ENCODE results near the gene PANK4. TPM values are rescaled to one million over a fixed set of nuclear protein-coding genes. Genes with fewer than 3 reads are reported as not detected.
A peak's percentile ranks its signal among the peaks of the same experiment; 100 is the strongest.
"Not testable (repeated sequence)": the region's sequence is repeated elsewhere in the genome, so short reads cannot be mapped to it uniquely, and the experiment has no call there.

The PANK4 gene
- polyA plus RNA-seq, 1 donor: 20.7 TPM

- peaks cover 80% of the 10 kb centered on the region for H3K4me1 ChIP-seq (ENCODE audit: control insufficient read depth, insufficient read depth, low read length)
- H3K4me3 ChIP-seq (ENCODE audit: low read length): peak overlapping the region; percentile 83
- peak in 1 of 2 donors; percentile 4 for DNase-seq
- peak overlapping the region; percentile 98 for H3K27ac ChIP-seq (ENCODE audit: low read length)
- H3K9me3 ChIP-seq (ENCODE audit: control insufficient read depth, low read depth, low read length): no peaks in the 10 kb centered on the region
- WGBS (ENCODE audit: insufficient coverage, low lambda C conversion rate): no CpG with 5 or more reads among the region's 6 CpGs
- no peaks in the 10 kb centered on the region for H3K27me3 ChIP-seq (ENCODE audit: control insufficient read depth, insufficient read depth, low read length)
- H3K36me3 ChIP-seq (ENCODE audit: control insufficient read depth, insufficient read depth, low read length): peaks cover 59% of the 10 kb centered on the region
These were observed 32.5 kb upstream of the PANK4 start for GRCh38 chr1:2558861-2559260.

GRCh38 chr1:2558420-2558819 lies 32.0 kb upstream of the PANK4 start:
- Histone ChIP-seq H3K27me3 (ENCODE audit: control insufficient read depth, insufficient read depth, low read length) (no peaks in the 10 kb centered on the region), H3K9me3 (ENCODE audit: control insufficient read depth, low read depth, low read length) (no peaks in the 10 kb centered on the region), H3K36me3 (ENCODE audit: control insufficient read depth, insufficient read depth, low read length) (peaks cover 54% of the 10 kb centered on the region), H3K4me3 (ENCODE audit: low read length) (peak overlapping the region; percentile 83), H3K27ac (ENCODE audit: low read length) (peak overlapping the region; percentile 98), H3K4me1 (ENCODE audit: control insufficient read depth, insufficient read depth, low read length) (peaks cover 77% of the 10 kb centered on the region)
- DNase-seq: no peak
- WGBS (ENCODE audit: insufficient coverage, low lambda C conversion rate): no CpG with 5 or more reads among the region's 12 CpGs

- Histone ChIP-seq H3K36me3 (ENCODE audit: control insufficient read depth, insufficient read depth, low read length) (peaks cover 48% of the 10 kb centered on the region), H3K27me3 (ENCODE audit: control insufficient read depth, insufficient read depth, low read length) (no peaks in the 10 kb centered on the region), H3K27ac (ENCODE audit: low read length) (peak overlapping the region; percentile 98), H3K4me3 (ENCODE audit: low read length) (peak overlapping the region; percentile 83), H3K9me3 (ENCODE audit: control insufficient read depth, low read depth, low read length) (no peaks in the 10 kb centered on the region), H3K4me1 (ENCODE audit: control insufficient read depth, insufficient read depth, low read length) (peaks cover 70% of the 10 kb centered on the region)
- WGBS (ENCODE audit: insufficient coverage, low lambda C conversion rate): no CpG with 5 or more reads among the region's 30 CpGs
- peak in 1 of 2 donors; percentile 3 for DNase-seq
These were observed 31.3 kb upstream of the PANK4 start for GRCh38 chr1:2557482-2558400.

- H3K36me3 ChIP-seq (ENCODE audit: control insufficient read depth, insufficient read depth, low read length): peaks cover 40% of the 10 kb centered on the region
- no peaks in the 10 kb centered on the region for H3K9me3 ChIP-seq (ENCODE audit: control insufficient read depth, low read depth, low read length)
- H3K27ac ChIP-seq (ENCODE audit: low read length): peak overlapping the region; percentile 98
- no peaks in the 10 kb centered on the region for H3K27me3 ChIP-seq (ENCODE audit: control insufficient read depth, insufficient read depth, low read length)
- H3K4me3 ChIP-seq (ENCODE audit: low read length): peak overlapping the region; percentile 83
- no CpG with 5 or more reads among the region's 24 CpGs for WGBS (ENCODE audit: insufficient coverage, low lambda C conversion rate)
- H3K4me1 ChIP-seq (ENCODE audit: control insufficient read depth, insufficient read depth, low read length): peaks cover 61% of the 10 kb centered on the region
- peak; percentile 84 to 92 for DNase-seq
These were observed 30.5 kb upstream of the PANK4 start for GRCh38 chr1:2556678-2557481.

GRCh38 chr1:2556277-2556677 lies 29.9 kb upstream of the PANK4 start, which contains the start of gene TNFRSF14:
Gene TNFRSF14, plus strand, starts transcription at chr1:2556371. Its CDS starts 294 bp downstream, at chr1:2556665.
- WGBS (ENCODE audit: insufficient coverage, low lambda C conversion rate): no CpG with 5 or more reads among the region's 16 CpGs

GRCh38 chr1:2555634-2556276 lies 29.4 kb upstream of the PANK4 start:
- Histone ChIP-seq H3K27ac (ENCODE audit: low read length) (peak overlapping the region; percentile 98), H3K36me3 (ENCODE audit: control insufficient read depth, insufficient read depth, low read length) (peaks cover 31% of the 10 kb centered on the region), H3K27me3 (ENCODE audit: control insufficient read depth, insufficient read depth, low read length) (no peaks in the 10 kb centered on the region), H3K4me1 (ENCODE audit: control insufficient read depth, insufficient read depth, low read length) (peaks cover 52% of the 10 kb centered on the region), H3K4me3 (ENCODE audit: low read length) (peak overlapping the region; percentile 83), H3K9me3 (ENCODE audit: control insufficient read depth, low read depth, low read length) (no peaks in the 10 kb centered on the region)
- WGBS (ENCODE audit: insufficient coverage, low lambda C conversion rate): no CpG with 5 or more reads among the region's 26 CpGs
- peak; percentile 93 to 96 for DNase-seq

More at GRCh38 chr1:2556277-2556677, 29.9 kb upstream of the PANK4 start, which contains the start of gene TNFRSF14:
- Histone ChIP-seq H3K4me1 (ENCODE audit: control insufficient read depth, insufficient read depth, low read length) (peaks cover 55% of the 10 kb centered on the region), H3K4me3 (ENCODE audit: low read length) (peak within 1 kb of the TSS; percentile 83), H3K27me3 (ENCODE audit: control insufficient read depth, insufficient read depth, low read length) (no peaks in the 10 kb centered on the region), H3K9me3 (ENCODE audit: control insufficient read depth, low read depth, low read length) (no peaks in the 10 kb centered on the region), H3K27ac (ENCODE audit: low read length) (peak within 1 kb of the TSS; percentile 98), H3K36me3 (ENCODE audit: control insufficient read depth, insufficient read depth, low read length) (peaks cover 35% of the 10 kb centered on the region)
- peak; percentile 61 to 80 for DNase-seq

- peak; percentile 38 to 71 for DNase-seq
- peak overlapping the region; percentile 83 for H3K4me3 ChIP-seq (ENCODE audit: low read length)
- no peaks in the 10 kb centered on the region for H3K27me3 ChIP-seq (ENCODE audit: control insufficient read depth, insufficient read depth, low read length)
- H3K4me1 ChIP-seq (ENCODE audit: control insufficient read depth, insufficient read depth, low read length): peaks cover 43% of the 10 kb centered on the region
- peak overlapping the region; percentile 98 for H3K27ac ChIP-seq (ENCODE audit: low read length)
- peaks cover 23% of the 10 kb centered on the region for H3K36me3 ChIP-seq (ENCODE audit: control insufficient read depth, insufficient read depth, low read length)
- no CpG with 5 or more reads among the region's 19 CpGs for WGBS (ENCODE audit: insufficient coverage, low lambda C conversion rate)
- H3K9me3 ChIP-seq (ENCODE audit: control insufficient read depth, low read depth, low read length): no peaks in the 10 kb centered on the region
These were observed 28.4 kb upstream of the PANK4 start for GRCh38 chr1:2554621-2555387.

GRCh38 chr1:2553871-2554620 lies 27.6 kb upstream of the PANK4 start:
- no peaks in the 10 kb centered on the region for H3K9me3 ChIP-seq (ENCODE audit: control insufficient read depth, low read depth, low read length)
- H3K36me3 ChIP-seq (ENCODE audit: control insufficient read depth, insufficient read depth, low read length): peaks cover 16% of the 10 kb centered on the region
- H3K27ac ChIP-seq (ENCODE audit: low read length): peak overlapping the region; percentile 98
- DNase-seq: no peak
- H3K27me3 ChIP-seq (ENCODE audit: control insufficient read depth, insufficient read depth, low read length): no peaks in the 10 kb centered on the region
- no CpG with 5 or more reads among the region's 30 CpGs for WGBS (ENCODE audit: insufficient coverage, low lambda C conversion rate)
- H3K4me3 ChIP-seq (ENCODE audit: low read length): no peak overlapping the region
- H3K4me1 ChIP-seq (ENCODE audit: control insufficient read depth, insufficient read depth, low read length): peaks cover 40% of the 10 kb centered on the region

GRCh38 chr1:2553076-2553475 lies 26.7 kb upstream of the PANK4 start:
- H3K27ac ChIP-seq (ENCODE audit: low read length); H3K27me3 ChIP-seq (ENCODE audit: control insufficient read depth, insufficient read depth, low read length); H3K9me3 ChIP-seq (ENCODE audit: control insufficient read depth, low read depth, low read length); H3K4me3 ChIP-seq (ENCODE audit: low read length); DNase-seq; H3K36me3 ChIP-seq (ENCODE audit: control insufficient read depth, insufficient read depth, low read length): not testable (repeated sequence)
- WGBS (ENCODE audit: insufficient coverage, low lambda C conversion rate): no CpG with 5 or more reads among the region's 9 CpGs
- H3K4me1 ChIP-seq (ENCODE audit: control insufficient read depth, insufficient read depth, low read length): peaks cover 40% of the 10 kb centered on the region
